ENCODE results near the gene STK32C.
"Not testable (repeated sequence)": the region's sequence is repeated elsewhere in the genome, so short reads cannot be mapped to it uniquely, and the experiment has no call there.

STK32C gene

GRCh38 chr10:132301371-132302330 is 6.1 kb downstream of the STK32C start:
- DNase-seq: no peak

GRCh38 chr10:132300582-132300981 is 7.2 kb downstream of the STK32C start:
- no peak for DNase-seq

- DNase-seq: no peak
Measured at GRCh38 chr10:132299371-132300336, 8.1 kb downstream of the STK32C start.

GRCh38 chr10:132298038-132298881 is 9.5 kb downstream of the STK32C start:
- DNase-seq: no peak

GRCh38 chr10:132297526-132297925 is 10.2 kb downstream of the STK32C start:
- no peak for DNase-seq

- no peak for DNase-seq
Measured at GRCh38 chr10:132296666-132297443, 10.9 kb downstream of the STK32C start.

- DNase-seq: not testable (repeated sequence)
Measured at GRCh38 chr10:132295481-132295880, 12.3 kb downstream of the STK32C start.

GRCh38 chr10:132294561-132295318 is 13.0 kb downstream of the STK32C start:
- no peak for DNase-seq

GRCh38 chr10:132293813-132294520 is 13.8 kb downstream of the STK32C start:
- no peak for DNase-seq

- no peak for DNase-seq
Measured at GRCh38 chr10:132293201-132293812, 14.4 kb downstream of the STK32C start.

GRCh38 chr10:132292287-132293200 is 15.2 kb downstream of the STK32C start:
- DNase-seq: no peak

GRCh38 chr10:132291826-132292225 is 15.9 kb downstream of the STK32C start:
- no peak for DNase-seq

GRCh38 chr10:132290631-132291030 is 17.1 kb downstream of the STK32C start:
- DNase-seq: no peak

- no peak for DNase-seq
Measured at GRCh38 chr10:132289439-132289838, 18.3 kb downstream of the STK32C start.

- no peak for DNase-seq
Measured at GRCh38 chr10:132283604-132284382, 24.0 kb downstream of the STK32C start.

- DNase-seq: no peak
Measured at GRCh38 chr10:132282667-132283603, 24.8 kb downstream of the STK32C start.

Data from suppressor macrophage (primary cell).